ENCODE measurements around the gene KCTD13. TPM values are rescaled to one million over a fixed set of nuclear protein-coding genes. Genes with fewer than 3 reads are reported as not detected.

Gene KCTD13
- total and polyA plus RNA-seq, 2 of the 8 experiments (the other 6 are each of a cell fraction or from before 2014, with no cell fraction given): 9.2 to 10.8 TPM

DNA sequence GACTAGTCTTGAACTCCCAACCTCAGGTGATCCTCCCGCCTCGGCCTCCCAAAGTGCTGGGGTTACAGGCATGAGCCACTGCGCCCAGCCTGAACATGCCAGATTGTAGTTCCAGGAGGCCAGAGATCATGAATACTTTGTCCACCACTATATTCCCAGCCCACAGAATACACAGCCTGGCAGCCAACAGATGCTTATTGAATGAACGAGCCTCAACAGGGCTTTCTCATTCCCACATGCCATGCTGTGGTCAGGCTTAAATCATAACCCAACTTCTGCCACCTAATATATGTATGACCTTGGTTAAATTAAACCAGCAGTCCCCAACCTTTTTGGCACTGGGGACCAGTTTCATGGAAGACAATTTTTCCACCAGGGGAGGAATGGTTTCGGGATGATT lies 32.7 kb upstream of the KCTD13 start:
- Histone ChIP-seq H3K18ac (ENCODE audit: extremely low read depth, low read length) (no peak overlapping the region), H3K9me3 (ENCODE audit: insufficient read depth in 2 of 2, low read depth in 1 of 2, low read length in 1 of 2) (no peaks in the 10 kb centered on the region), H3K79me2 (ENCODE audit: control insufficient read depth in 1 of 2, insufficient read depth in 2 of 2, low read length in 2 of 2) (no peaks in the 10 kb centered on the region), H2BK20ac (ENCODE audit: low read length) (no peak overlapping the region), H3K36me3 (ENCODE audit: control insufficient read depth in 2 of 4, insufficient read depth in 4 of 4, low read length in 3 of 4) (no peaks in the 10 kb centered on the region), H3K4me1 (replicated peaks in 1 of 4; ENCODE audit: control insufficient read depth in 3 of 4, insufficient read depth in 4 of 4, low read length in 3 of 4) (peaks cover 0 to 5% (median 3%) of the 10 kb centered on the region in 4 experiments; a peak in 5 of 7 replicates), H4K8ac (ENCODE audit: extremely low read depth, insufficient read depth, low read length) (no peak overlapping the region), H3K14ac (ENCODE audit: insufficient read length) (no peak overlapping the region), H3K4ac (replicated peaks; ENCODE audit: insufficient read length, low read depth, low read length) (no peak overlapping the region), H3K4me3 (ENCODE audit: extremely low read depth in 1 of 4, insufficient read depth in 2 of 4, low read depth in 3 of 4, low read length in 4 of 4) (no peak overlapping the region), H2BK15ac (ENCODE audit: low read length) (no peak overlapping the region), H2BK5ac (ENCODE audit: low read depth, low read length) (no peak overlapping the region), H2BK12ac (ENCODE audit: low read depth, low read length) (no peak overlapping the region), H4K5ac (ENCODE audit: insufficient read length, low read depth, low read length) (no peak overlapping the region), H2AK5ac (ENCODE audit: low read depth, low read length) (no peak overlapping the region), H4K91ac (replicated peaks; ENCODE audit: insufficient read length, low read length) (no peak overlapping the region), H2AFZ (ENCODE audit: low read length) (no peak overlapping the region), H3K9ac (replicated peaks in 1 of 4; ENCODE audit: extremely low read depth in 1 of 4, low read depth in 3 of 4, low read length in 3 of 4) (no peak overlapping the region), H2BK120ac (replicated peaks; ENCODE audit: low read depth, low read length) (no peak overlapping the region), H3K23ac (ENCODE audit: insufficient read length) (no peak overlapping the region), H3K27ac (ENCODE audit: low read depth, low read length) (no peak overlapping the region), H3K79me1 (ENCODE audit: low read depth, low read length) (no peaks in the 10 kb centered on the region), H3K4me2 (ENCODE audit: insufficient read depth in 1 of 2, low read depth in 2 of 2, low read length in 2 of 2) (no peak overlapping the region), H3K27me3 (replicated peaks in 1 of 4; ENCODE audit: control insufficient read depth in 3 of 4, extremely low read depth in 1 of 4, insufficient read depth in 3 of 4, low read length in 3 of 4) (peaks cover 0 to 2% (median 0%) of the 10 kb centered on the region in 4 experiments; a peak in 1 of 7 replicates), H4K20me1 (replicated peaks in 1 of 2; ENCODE audit: control insufficient read depth in 1 of 2, insufficient read depth in 2 of 2, low read length in 2 of 2) (no peaks in the 10 kb centered on the region), H3K56ac (replicated peaks; ENCODE audit: insufficient read length, low read depth, low read length) (no peak overlapping the region), H3K23me2 (ENCODE audit: low read depth, low read length) (peaks cover 12% of the 10 kb centered on the region)
- POLR2A ChIA-PET (ENCODE audit: partially characterized antibody): no interaction called here
- WGBS, 2 experiments (ENCODE audit: extremely low coverage in 1 of 2, insufficient coverage in 1 of 2, insufficient read length in 1 of 2, insufficient replicate concordance in 2 of 2, low coverage in 1 of 2, low lambda C conversion rate in 2 of 2, missing lambda C conversion rate in 1 of 2): 90% methylated on average over 5 of the region's 5 CpGs; no CpG with 5 or more reads in 1 of the 2 experiments
- DNase-seq (ENCODE audit: low read depth in 1 of 2, low spot score in 2 of 2): no peak
- FAIRE-seq: no peak
- CTCF ChIA-PET (ENCODE audit: partially characterized antibody): interaction anchor here (0.6 to 1.5 kb wide), 3 partner anchors 15 to 115 kb away, joined by 3 to 7 read pairs (median 3); partner anchors contain the start of gene TAOK2
- no peak for TF ChIP-seq BRCA1 (IDR thresholded peaks at IDR 0.05; ENCODE audit: low read depth, low read length)
- TF ChIP-seq SIN3A (conservative IDR thresholded peaks at IDR 0.05 in 1 of 2, IDR thresholded peaks at IDR 0.05 in 1 of 2; ENCODE audit: low read depth in 1 of 2, low read length in 2 of 2): no peak
- TF ChIP-seq RNF2 (IDR thresholded peaks at IDR 0.05; ENCODE audit: borderline replicate concordance, low read depth, low read length, missing control alignments, poor library complexity, severe bottlenecking): no peak
- TF ChIP-seq SIX5 (IDR thresholded peaks at IDR 0.05; ENCODE audit: low read depth, low read length): no peak
- no peak for TF ChIP-seq YY1 (IDR thresholded peaks at IDR 0.05; ENCODE audit: low read depth, low read length)
- no peak for TF ChIP-seq SP1 (IDR thresholded peaks at IDR 0.05; ENCODE audit: low read depth, low read length)
- TF ChIP-seq GABPA (IDR thresholded peaks at IDR 0.05; ENCODE audit: borderline replicate concordance, insufficient read depth, low read length): no peak
- no peak for TF ChIP-seq EZH2 (IDR thresholded peaks at IDR 0.05; ENCODE audit: low read depth, low read length, severe bottlenecking)
- no peak for TF ChIP-seq KDM4A (IDR thresholded peaks at IDR 0.05; ENCODE audit: low read depth, low read length, severe bottlenecking)
- no peak for TF ChIP-seq BACH1 (IDR thresholded peaks at IDR 0.05; ENCODE audit: low read length)
- no peak for TF ChIP-seq CREB1 (IDR thresholded peaks at IDR 0.05)
- TF ChIP-seq KDM1A (IDR thresholded peaks at IDR 0.05; ENCODE audit: borderline replicate concordance, low read length): no peak
- no peak for TF ChIP-seq SP2 (IDR thresholded peaks at IDR 0.05; ENCODE audit: low read length)
- TF ChIP-seq SRF (IDR thresholded peaks at IDR 0.05; ENCODE audit: low read depth, low read length): no peak
- no peak for TF ChIP-seq TAF1 (IDR thresholded peaks at IDR 0.05; ENCODE audit: low read depth, low read length)
- no peak for TF ChIP-seq JUND (IDR thresholded peaks at IDR 0.05; ENCODE audit: low read length)

Measured in H1 (cell line).